Loucy (cell line): Measurements from ENCODE around the gene SETBP1.

Source experiments
- H2AFZ ChIP-seq: fragments of 200-600 bp; sonication (generic); 2 replicates; pipeline ENCODE4 v1.6.0; 2016; ENCODE audit warnings: antibody characterized with exemption, mild to moderate bottlenecking, low read length, moderate library complexity
- H3F3A ChIP-seq: fragments of 200-600 bp; 2 replicates; pipeline ENCODE4 v1.6.0; 2016; ENCODE audit warnings: antibody characterized with exemption, low read depth, mild to moderate bottlenecking
- H3K27me3 ChIP-seq: fragments of 200-600 bp; sonication (generic); 2 replicates; pipeline ENCODE4 v1.6.1; 2014; ENCODE audit warnings: low read length, mild to moderate bottlenecking; ENCODE audit not compliant: insufficient read depth, poor library complexity, severe bottlenecking
- H3K36me3 ChIP-seq: fragments of 200-600 bp; sonication (generic); 2 replicates; pipeline ENCODE4 v1.6.1; 2016; ENCODE audit warnings: low read length; ENCODE audit not compliant: insufficient read depth
- H3K4me1 ChIP-seq: fragments of 200-600 bp; sonication (generic); 2 replicates; pipeline ENCODE4 v1.5.1; 2014; ENCODE audit warnings: low read length, mild to moderate bottlenecking; ENCODE audit not compliant: insufficient read depth, poor library complexity, severe bottlenecking
- H3K4me2 ChIP-seq: fragments of 200-600 bp; sonication (generic); 2 replicates; pipeline ENCODE4 v1.6.0; 2014; ENCODE audit warnings: antibody characterized with exemption, low read length, low read depth, mild to moderate bottlenecking; ENCODE audit not compliant: poor library complexity, severe bottlenecking
- H3K4me3 ChIP-seq: fragments of 200-600 bp; sonication (generic); 2 replicates; pipeline ENCODE4 v1.5.1; 2014; ENCODE audit warnings: low read length, mild to moderate bottlenecking, mixed read lengths; ENCODE audit not compliant: poor library complexity, severe bottlenecking
- H3K79me2 ChIP-seq: fragments of 200-600 bp; sonication (generic); 2 replicates; pipeline ENCODE4 v1.6.1; 2014; ENCODE audit warnings: low read length; ENCODE audit not compliant: insufficient read depth
- H3K9ac ChIP-seq: fragments of 200-600 bp; sonication (generic); 2 replicates; pipeline ENCODE4 v1.6.0; 2014; ENCODE audit warnings: mild to moderate bottlenecking, low read depth, low read length, moderate library complexity; ENCODE audit not compliant: poor library complexity, severe bottlenecking
- H3K9me2 ChIP-seq: fragments of 200-600 bp; sonication (generic); replicated peaks from 2 replicates; pipeline ENCODE4 v1.6.1; 2016; ENCODE audit warnings: low read depth, low read length, mixed read lengths
- H3K9me3 ChIP-seq: fragments of 200-600 bp; sonication (generic); 2 replicates; pipeline ENCODE4 v1.6.1; 2014; ENCODE audit warnings: mild to moderate bottlenecking, antibody characterized with exemption, low read length, low read depth; ENCODE audit not compliant: insufficient read depth
- H4K20me1 ChIP-seq: fragments of 200-600 bp; sonication (generic); 2 replicates; pipeline ENCODE4 v1.6.0; 2014; ENCODE audit warnings: antibody characterized with exemption, low read length, mild to moderate bottlenecking; ENCODE audit not compliant: insufficient read depth, poor library complexity, severe bottlenecking
- EZH2phosphoT487 ChIP-seq: fragments of 200-600 bp; IDR thresholded peaks from 2 replicates; pipeline ENCODE4 v1.6.1; 2018; ENCODE audit warnings: antibody characterized with exemption, mild to moderate bottlenecking, moderate library complexity, borderline replicate concordance
- TF ChIP-seq, protein P1 (sequence below): fragments of 200-600 bp; sonication (generic); conservative IDR thresholded peaks from 2 replicates; pipeline ENCODE4 v1.5.1; 2014; ENCODE audit warnings: mild to moderate bottlenecking, antibody characterized with exemption, low read length

SETBP1 gene

DNA sequence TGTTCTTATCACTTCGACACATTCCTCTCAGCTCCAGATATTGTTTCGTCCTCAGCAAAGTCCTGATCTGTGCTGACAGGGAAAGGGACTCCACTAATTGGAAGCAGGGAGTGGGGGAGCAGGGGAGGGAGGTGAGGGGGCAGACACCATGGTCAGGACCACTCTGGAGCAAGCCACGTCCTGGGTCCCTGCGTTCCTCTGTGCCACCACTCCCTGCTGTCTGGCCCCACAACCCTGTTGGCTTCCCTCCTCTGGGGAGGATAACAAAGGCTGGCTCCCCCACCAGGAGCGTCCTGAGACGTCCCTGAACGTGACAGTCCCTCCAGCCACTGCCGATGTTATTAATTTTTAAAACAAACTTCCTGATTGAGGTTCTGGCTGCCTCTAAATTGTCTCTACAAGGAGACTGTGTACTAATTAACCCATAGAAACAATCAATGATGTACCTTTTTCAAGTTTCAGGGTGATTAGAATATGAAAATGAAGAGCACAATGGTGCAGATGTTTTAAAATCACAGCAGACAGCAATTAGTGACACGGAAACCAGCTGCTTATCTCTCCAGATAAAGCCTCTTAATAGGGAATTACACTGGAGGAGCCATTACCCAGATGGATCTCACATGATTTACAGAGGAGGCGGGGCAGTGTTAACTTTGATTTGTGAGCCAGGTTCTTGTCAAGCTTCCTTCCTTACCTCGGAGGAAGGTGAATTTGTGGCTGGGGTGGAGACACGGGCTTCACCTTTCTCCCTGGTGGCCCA, 257.5 kb downstream of the SETBP1 start:
- no peaks in the 10 kb centered on the region for H3K9me3 ChIP-seq
- H3K9me2 ChIP-seq, result no peaks in the 10 kb centered on the region
- peaks cover 6% of the 10 kb centered on the region for H3K4me1 ChIP-seq
- H3F3A ChIP-seq, result no peaks in the 10 kb centered on the region
- H4K20me1 ChIP-seq, result no peaks in the 10 kb centered on the region
- TF ChIP-seq, protein P1, sequence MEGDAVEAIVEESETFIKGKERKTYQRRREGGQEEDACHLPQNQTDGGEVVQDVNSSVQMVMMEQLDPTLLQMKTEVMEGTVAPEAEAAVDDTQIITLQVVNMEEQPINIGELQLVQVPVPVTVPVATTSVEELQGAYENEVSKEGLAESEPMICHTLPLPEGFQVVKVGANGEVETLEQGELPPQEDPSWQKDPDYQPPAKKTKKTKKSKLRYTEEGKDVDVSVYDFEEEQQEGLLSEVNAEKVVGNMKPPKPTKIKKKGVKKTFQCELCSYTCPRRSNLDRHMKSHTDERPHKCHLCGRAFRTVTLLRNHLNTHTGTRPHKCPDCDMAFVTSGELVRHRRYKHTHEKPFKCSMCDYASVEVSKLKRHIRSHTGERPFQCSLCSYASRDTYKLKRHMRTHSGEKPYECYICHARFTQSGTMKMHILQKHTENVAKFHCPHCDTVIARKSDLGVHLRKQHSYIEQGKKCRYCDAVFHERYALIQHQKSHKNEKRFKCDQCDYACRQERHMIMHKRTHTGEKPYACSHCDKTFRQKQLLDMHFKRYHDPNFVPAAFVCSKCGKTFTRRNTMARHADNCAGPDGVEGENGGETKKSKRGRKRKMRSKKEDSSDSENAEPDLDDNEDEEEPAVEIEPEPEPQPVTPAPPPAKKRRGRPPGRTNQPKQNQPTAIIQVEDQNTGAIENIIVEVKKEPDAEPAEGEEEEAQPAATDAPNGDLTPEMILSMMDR, result no peak
- no peak for TF ChIP-seq EZH2phosphoT487
- peaks cover 10% of the 10 kb centered on the region; the same call in 1 of the 2 replicates for H3K36me3 ChIP-seq
- H3K4me2 ChIP-seq, result no peak overlapping the region
- H3K27me3 ChIP-seq, result no peaks in the 10 kb centered on the region
- H3K9ac ChIP-seq, result no peak overlapping the region
- no peak overlapping the region for H3K4me3 ChIP-seq
- peaks cover 17% of the 10 kb centered on the region; the same call in 1 of the 2 replicates for H3K79me2 ChIP-seq
- no peak overlapping the region for H2AFZ ChIP-seq

DNA sequence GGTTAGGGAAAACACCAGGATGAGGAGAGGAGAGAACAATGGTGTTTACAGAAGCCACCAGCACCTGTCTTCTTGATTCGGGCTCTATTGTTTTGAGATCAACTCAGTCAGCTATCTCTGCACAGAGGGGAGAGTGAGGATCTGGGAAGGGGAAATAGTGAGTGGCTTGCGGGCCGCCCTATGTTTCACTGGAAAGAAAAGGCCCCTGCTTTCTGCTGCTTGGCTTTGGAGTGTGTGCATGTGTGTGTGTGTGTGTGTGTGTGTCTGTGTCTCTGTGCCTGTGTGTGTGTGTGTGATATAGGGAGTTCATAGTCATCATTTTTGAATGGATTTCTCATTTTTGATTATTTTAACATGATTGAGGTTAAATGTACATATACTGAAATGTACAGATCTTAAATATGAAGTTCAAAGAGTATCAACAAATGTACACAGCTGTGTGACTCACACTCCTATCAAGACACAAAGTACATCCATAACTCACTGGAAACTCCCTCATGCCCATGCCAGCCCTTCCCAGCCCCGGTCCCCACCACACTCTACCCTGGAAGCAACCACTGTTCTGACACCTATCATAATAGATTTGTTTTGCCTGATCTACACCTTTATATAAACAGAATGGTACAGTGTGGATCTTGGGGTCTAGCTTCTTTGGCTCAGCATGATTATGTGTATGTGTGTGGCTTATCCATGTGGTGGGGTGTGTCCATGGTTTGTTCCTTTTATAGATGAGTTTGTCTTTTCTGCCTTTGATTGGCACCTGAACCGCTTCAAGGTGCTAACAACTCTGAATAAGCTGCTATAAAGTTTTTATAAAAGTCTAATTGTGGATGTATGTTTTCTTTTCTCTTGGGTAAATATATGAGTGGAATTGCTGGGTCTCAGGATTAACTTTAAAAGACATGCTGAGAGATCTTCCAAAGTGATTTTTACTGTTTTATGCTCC, 258.3 kb downstream of the SETBP1 start:
- peaks cover 11% of the 10 kb centered on the region for H3K4me1 ChIP-seq
- peaks cover 17% of the 10 kb centered on the region; the same call in 1 of the 2 replicates for H3K79me2 ChIP-seq
- H3K9me2 ChIP-seq, result no peaks in the 10 kb centered on the region
- H3K36me3 ChIP-seq, result peaks cover 6% of the 10 kb centered on the region; the same call in 1 of the 2 replicates
- no peaks in the 10 kb centered on the region for H3K27me3 ChIP-seq
- no peaks in the 10 kb centered on the region for H4K20me1 ChIP-seq
- no peak for TF ChIP-seq EZH2phosphoT487
- TF ChIP-seq, protein P1, result no peak
- H3K9me3 ChIP-seq, result no peaks in the 10 kb centered on the region
- no peak overlapping the region for H2AFZ ChIP-seq
- no peak overlapping the region for H3K9ac ChIP-seq
- no peaks in the 10 kb centered on the region for H3F3A ChIP-seq
- H3K4me3 ChIP-seq, result no peak overlapping the region
- H3K4me2 ChIP-seq, result no peak overlapping the region

GRCh38 chr18:44941516-44941915, 260.8 kb downstream of the SETBP1 start:
- Histone ChIP-seq H3K27me3 (no peaks in the 10 kb centered on the region), H3K9ac (no peak overlapping the region), H2AFZ (no peak overlapping the region), H3F3A (no peaks in the 10 kb centered on the region), H3K36me3 (peaks cover 4% of the 10 kb centered on the region; the same call in 1 of the 2 replicates), H3K9me2 (no peaks in the 10 kb centered on the region), H3K9me3 (no peaks in the 10 kb centered on the region), H3K4me3 (no peak overlapping the region), H4K20me1 (no peaks in the 10 kb centered on the region), H3K4me1 (peaks cover 8% of the 10 kb centered on the region), H3K79me2 (peaks cover 13% of the 10 kb centered on the region; the same call in 1 of the 2 replicates), H3K4me2 (no peak overlapping the region)
- TF ChIP-seq, protein P1, result no peak
- TF ChIP-seq EZH2phosphoT487, result no peak
